ENCODE results near the gene TCF12.

Gene TCF12

GRCh38 chr15:57057134-57057930 is 138.9 kb downstream of the TCF12 start:
- DNase-seq, result no peak

DNA sequence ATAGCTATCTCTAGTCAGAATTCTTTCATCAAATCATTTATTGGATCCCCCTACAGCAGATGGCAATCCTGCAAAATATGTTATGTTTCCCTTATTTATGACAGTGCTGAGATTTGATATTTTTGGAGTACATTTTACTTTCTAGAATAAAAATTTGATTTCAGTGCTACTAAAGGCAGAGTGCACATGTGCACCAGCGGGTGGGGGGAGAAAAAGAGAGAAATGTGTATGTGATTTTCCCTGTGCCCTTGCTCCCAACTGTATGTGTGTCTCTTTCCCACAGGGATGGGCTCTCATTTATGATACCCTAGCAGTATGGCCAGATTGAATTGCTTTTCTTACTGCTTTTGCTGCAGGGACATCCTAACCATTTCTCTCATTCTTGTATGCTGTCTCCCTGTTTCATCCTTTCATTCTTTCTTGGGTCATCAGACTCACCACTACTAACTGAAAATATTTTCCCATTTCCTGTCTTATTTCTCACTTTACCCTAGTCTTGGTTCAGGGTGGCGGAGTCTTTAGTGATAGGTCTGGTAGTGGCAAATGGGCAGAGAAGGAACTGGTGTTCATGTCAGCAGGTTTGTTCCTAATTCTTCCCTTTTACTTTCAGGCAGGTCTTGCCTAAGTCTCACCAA is 140.7 kb downstream of the TCF12 start:
- DNase-seq, result no peak

- no peak for DNase-seq
These were observed 142.4 kb downstream of the TCF12 start for GRCh38 chr15:57060799-57061198.

GRCh38 chr15:57061281-57061680 is 142.8 kb downstream of the TCF12 start:
- no peak for DNase-seq

DNA sequence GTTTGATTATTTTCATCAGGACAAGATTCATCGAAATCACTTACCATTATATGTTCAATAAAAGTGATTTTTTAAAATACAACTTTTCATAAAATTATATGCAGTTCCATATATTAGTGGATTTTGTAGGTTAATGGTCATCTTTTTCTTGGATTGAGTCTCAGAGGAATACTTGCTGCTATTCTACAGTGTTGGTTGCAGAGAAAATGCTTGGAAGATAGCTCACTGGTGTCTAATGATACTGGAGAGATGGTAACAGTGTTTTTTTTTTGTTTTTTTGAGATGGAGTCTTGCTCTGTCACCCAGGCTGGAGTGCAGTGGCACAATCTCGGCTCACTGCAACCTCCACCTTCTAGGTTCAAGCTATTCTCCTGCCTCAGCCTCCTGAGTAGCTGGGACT is 143.3 kb downstream of the TCF12 start:
- no peak for DNase-seq

DNA sequence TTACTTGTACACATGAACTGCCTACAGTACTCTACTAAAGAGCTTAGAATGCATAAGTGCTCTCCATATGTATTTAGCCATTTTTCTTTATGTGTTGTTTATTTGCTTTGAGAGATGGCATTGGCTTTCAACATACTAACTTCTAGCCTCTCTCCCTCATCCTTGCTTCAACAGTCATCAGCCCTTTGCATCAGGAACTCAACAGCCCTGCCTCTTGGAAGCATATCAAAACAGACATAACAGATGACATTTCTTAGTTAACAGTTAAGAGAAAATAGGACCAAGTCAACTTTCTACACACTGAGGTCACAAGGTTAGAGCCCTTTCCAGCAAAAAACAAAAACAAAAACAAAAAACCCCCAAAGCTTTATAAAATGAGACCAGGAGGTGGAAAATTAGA is 145.6 kb downstream of the TCF12 start:
- DNase-seq, result no peak

GRCh38 chr15:57069423-57069822 is 151.0 kb downstream of the TCF12 start:
- no peak for DNase-seq

- DNase-seq, result no peak
These were observed 152.2 kb downstream of the TCF12 start for GRCh38 chr15:57070674-57071073.

DNA sequence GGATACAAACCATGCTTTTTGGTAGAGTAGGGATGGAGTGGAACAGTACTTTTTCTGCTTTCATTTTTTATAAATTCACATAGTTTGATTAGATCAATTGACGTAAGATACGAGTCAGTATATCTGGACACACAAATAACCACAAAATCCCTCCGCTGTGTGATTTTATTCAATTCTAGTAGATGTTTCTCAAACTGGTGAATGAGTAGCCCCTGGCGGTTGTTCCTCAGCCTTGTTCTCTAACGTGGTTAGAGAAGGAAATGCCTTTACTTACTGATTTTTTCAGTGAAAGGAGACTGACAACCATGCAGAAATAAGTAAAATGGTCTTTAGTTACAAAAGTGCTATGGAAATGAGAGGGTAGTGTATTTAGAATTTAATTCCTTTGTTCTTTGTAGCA is 161.0 kb downstream of the TCF12 start:
- DNase-seq, result no peak

GRCh38 chr15:57079931-57080620 is 161.6 kb downstream of the TCF12 start:
- no peak for DNase-seq

- DNase-seq, result no peak
These were observed 163.7 kb downstream of the TCF12 start for GRCh38 chr15:57082054-57082728.

GRCh38 chr15:57084192-57084591 is 165.7 kb downstream of the TCF12 start:
- DNase-seq, result no peak

DNA sequence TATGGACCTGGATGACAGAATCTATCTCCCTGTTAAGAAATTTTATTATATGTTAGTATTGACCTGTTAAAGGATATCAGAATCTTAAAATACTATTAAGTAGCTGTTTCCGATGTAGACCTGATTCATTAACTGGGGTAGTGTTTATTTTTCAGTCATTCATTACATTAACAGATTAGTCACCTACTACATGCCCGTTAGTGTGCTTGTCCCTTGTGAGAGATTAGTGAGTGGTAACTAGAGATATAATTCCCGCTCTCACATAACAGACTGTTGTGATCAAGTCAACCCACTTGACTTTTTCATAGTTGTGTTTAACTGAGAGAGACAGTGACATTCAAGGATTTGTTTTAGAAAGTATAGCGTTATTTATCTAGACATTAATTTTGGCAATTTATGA is 166.8 kb downstream of the TCF12 start:
- DNase-seq, result no peak

GRCh38 chr15:57086857-57087427 is 168.5 kb downstream of the TCF12 start:
- DNase-seq, result no peak

DNA sequence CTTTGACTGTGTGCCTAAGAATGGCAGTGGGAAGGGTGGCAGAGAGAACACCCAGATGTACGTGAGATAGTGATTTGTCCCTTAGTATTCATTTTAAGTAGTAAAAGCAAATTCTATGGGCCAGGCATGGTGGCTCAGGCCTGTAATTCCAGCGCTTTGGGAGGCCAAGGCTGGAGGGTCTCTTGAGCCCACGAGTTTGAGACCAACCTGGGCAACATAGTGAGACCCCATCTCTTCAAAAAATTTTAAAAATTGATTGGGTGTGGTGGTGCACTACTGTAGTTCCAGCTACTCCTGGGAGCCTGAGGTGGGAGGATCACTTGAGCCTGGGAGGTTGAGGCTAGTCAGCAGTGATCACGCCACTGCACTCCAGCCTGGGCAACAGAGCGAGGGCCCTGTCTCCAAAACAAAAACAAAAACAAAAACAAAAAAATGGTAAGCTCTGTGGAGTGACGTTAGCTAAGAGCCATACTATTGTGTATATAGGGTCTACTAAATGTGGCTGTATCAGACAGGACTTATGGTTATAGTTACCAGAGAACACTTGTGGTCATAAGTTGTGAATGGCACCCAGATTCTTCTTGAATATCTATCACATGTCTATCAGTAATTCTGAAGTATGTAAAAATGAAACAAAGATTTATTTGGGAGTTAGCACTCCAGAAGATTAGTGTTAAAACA is 171.5 kb downstream of the TCF12 start:
- no peak for DNase-seq

DNA sequence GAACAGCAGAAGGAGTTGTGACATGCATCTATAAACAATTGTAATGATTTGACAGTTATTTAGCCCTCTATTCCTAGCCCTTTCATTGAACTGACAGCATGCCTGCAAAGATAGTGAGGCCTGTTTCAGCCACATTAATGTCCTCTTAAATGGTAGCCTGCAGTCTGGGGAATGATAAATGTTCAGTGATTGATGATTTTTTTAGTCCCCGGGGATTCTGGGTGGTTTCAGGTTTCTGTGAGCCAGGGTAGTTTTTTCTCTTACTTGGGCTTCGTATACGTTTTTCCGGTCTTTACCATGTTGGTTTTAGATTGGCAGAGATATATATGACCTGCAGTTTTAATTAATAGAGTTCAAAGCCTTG is 172.0 kb downstream of the TCF12 start:
- no peak for DNase-seq

DNA sequence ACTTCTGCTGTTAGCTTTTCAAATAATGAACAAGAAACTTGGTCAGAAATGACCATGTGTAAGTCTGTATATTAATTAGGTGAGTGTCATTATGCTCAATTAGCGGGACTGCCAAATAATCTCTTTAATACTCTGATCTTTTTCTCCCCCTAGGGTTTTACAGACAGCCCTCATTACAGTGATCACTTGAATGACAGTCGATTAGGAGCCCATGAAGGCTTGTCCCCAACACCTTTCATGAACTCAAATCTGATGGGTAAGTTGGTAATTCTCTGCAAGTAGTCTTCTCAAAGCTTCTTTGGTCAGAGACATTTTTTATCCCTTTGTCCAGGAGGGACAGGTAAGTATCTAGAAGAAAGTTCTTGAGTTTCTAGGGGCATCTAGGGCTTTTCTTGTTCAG is 173.2 kb downstream of the TCF12 start:
- no peak for DNase-seq

DNA sequence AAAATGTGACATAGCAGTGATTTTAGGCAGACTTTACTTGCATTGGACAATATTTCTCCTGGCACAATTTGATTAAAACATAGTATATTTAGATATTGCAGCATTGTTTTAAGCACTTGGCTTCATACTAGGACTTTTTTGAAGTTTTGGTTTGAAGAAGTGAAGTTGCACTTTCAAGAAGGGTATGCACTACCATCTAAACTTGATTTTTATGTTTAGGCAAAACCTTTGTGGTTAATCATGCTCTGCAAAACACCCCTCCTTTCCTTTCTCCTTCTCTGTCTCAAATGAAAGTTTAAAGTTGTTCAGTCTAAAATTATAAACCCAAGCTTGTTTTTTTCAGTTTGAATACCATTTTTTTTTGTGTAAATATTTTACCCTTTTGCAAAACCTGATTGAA is 173.8 kb downstream of the TCF12 start:
- DNase-seq, result no peak

- no peak for DNase-seq
These were observed 176.1 kb downstream of the TCF12 start for GRCh38 chr15:57094321-57095257.

DNA sequence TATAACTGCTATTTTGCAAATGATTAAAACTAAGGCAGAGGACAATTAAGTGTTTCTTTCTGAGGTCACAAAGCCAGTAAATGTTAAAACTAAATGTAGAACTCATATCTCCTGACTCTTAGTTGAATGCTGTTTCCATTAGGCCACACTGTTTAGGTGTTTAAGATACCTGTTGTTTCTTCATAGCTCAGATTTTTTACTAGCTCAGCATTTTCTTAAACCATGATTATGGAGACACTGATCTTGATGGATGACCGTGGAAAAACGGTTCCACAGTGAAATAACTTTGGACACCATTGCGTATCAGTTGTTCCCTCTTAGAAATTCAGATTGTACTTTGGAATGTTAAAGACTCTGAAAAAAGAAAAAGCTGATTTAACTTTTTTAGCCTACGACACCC is 177.5 kb downstream of the TCF12 start:
- no peak for DNase-seq

DNA sequence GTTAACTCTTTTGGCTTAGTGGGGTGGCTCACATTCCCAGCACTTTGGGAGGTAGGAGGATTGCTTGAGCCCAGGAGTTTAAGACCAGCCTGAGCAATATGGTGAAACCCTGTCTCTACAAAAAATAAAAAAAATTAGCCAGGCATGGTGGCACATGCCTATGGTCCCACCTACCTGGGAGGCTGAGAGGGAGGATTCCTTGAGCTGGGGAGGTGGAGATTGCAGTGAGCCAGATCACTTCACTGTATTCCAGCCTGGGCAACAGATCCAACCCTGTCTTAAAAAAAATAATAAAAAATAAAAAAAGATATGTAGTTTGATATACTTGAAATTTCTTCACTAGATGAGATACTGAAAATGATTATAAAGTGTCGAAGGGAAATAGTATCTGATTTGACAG is 178.8 kb downstream of the TCF12 start:
- no peak for DNase-seq

All from SHP77 (cell line).